Measurements from ENCODE around the gene BTNL8. TPM values are rescaled to one million over a fixed set of nuclear protein-coding genes. Genes with fewer than 3 reads are reported as not detected.

The BTNL8 gene
- total RNA-seq, 1 donor from 2014 or later: 0.87 TPM

DNA sequence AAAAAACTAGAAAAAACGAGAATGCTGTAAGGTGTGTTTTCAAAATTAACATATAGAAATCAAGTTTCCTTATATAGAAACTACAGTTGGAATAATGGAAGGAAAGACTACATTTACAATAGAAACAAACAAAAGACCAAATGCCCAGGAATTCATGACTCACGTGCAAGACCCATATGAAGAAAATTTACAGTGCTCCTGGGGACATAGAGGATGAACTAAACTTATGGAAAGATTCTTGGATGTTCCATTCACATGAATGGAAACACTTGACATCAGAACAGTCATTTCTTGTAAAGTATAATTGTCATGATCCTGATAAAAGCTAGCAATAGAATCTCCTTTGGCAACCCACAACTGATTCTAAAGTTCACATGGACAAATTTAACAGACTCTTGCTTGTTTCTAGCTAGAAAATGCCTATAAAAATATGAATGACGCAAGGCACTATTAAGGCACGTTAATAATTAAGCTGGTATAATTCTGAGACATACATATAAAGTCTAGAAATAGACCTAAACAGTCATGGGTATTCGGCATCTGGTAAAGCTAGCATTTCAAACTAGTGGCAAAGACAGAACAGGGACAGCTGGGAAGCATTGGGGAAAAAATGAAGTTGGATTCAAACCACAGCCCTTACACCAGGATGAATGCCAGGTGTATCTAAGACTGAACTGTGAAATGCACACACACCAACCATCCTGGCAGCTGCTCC is 32.8 kb upstream of the BTNL8 start:
- no peak for DNase-seq (ENCODE audit: extremely low spot score, unreplicated experiment)
- peaks cover 5% of the 10 kb centered on the region for H3K4me1 Mint-ChIP-seq (ENCODE audit: unreplicated experiment)
- H3K27me3 Mint-ChIP-seq: peaks cover 22% of the 10 kb centered on the region
- TF ChIP-seq, protein P1, sequence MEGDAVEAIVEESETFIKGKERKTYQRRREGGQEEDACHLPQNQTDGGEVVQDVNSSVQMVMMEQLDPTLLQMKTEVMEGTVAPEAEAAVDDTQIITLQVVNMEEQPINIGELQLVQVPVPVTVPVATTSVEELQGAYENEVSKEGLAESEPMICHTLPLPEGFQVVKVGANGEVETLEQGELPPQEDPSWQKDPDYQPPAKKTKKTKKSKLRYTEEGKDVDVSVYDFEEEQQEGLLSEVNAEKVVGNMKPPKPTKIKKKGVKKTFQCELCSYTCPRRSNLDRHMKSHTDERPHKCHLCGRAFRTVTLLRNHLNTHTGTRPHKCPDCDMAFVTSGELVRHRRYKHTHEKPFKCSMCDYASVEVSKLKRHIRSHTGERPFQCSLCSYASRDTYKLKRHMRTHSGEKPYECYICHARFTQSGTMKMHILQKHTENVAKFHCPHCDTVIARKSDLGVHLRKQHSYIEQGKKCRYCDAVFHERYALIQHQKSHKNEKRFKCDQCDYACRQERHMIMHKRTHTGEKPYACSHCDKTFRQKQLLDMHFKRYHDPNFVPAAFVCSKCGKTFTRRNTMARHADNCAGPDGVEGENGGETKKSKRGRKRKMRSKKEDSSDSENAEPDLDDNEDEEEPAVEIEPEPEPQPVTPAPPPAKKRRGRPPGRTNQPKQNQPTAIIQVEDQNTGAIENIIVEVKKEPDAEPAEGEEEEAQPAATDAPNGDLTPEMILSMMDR (conservative IDR thresholded peaks at IDR 0.05): no peak
- H3K9me3 Mint-ChIP-seq: no peaks in the 10 kb centered on the region
- H3K36me3 Mint-ChIP-seq: no peaks in the 10 kb centered on the region
- no peak overlapping the region for H3K4me3 Mint-ChIP-seq
- H3K27ac Mint-ChIP-seq: no peak overlapping the region

DNA sequence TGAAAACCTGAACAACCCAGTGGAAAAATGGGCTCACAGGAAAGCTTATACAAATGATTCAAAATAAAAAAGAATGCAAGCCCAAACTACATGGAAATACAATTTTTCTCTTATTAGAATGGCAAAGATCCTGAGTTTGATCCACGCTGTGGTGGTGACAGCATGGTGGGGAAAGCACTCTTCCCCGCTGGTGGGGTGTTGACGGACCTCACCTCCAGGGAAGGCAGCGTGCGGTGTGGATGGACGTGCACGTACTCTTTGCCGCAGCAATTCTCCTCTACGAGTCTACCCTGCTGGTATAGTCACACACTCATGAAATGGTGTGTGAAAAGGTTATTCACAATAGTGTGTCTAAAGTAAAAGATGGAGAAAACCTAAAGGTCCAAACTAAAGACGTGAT is 32.0 kb upstream of the BTNL8 start:
- TF ChIP-seq, protein P1 (conservative IDR thresholded peaks at IDR 0.05): no peak
- Mint-ChIP-seq H3K4me3 (no peak overlapping the region), H3K27me3 (peaks cover 23% of the 10 kb centered on the region), H3K4me1 (ENCODE audit: unreplicated experiment) (peaks cover 5% of the 10 kb centered on the region), H3K36me3 (no peaks in the 10 kb centered on the region), H3K9me3 (no peaks in the 10 kb centered on the region), H3K27ac (no peak overlapping the region)
- DNase-seq (ENCODE audit: extremely low spot score, unreplicated experiment): no peak

DNA sequence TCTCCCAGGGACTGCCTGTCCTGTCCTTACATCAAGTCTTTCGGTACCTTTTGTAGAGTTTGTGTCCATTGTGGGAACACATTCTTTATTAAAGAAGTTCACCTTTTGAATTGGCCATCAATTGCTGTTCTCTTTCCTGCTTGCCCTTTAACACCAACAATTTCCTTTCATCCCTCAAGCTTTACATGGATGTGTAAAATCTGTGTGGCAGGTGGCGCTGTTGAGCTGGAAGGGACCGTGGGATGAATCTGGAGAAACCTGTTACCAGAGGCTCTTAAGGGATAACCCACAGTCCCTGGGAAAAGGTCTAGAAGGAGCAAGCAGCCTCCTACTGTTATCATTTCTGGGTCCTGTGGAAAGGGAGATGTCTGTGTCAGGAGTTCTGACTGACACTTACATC is 30.0 kb upstream of the BTNL8 start:
- H3K27me3 Mint-ChIP-seq: peaks cover 28% of the 10 kb centered on the region

DNA sequence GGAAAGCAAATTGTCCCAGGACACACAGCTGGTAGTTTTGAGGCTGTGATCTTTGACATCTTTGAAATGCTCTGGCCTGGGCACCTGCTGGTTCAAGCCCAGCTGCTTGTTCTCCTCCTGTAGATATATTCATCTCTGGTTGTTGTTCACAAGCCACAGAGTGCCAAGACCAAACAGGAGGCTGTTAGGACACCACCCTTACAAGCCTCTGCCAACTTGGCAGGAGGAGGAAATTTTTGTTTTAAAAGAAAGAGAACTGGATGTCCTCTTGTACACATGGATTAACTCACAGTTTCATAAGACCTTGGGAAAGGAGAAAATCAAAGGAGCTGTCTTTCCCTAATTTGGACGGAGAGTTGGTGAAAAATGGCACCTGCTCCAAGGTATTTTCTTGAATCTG is 29.4 kb upstream of the BTNL8 start:
- H3K36me3 Mint-ChIP-seq: no peaks in the 10 kb centered on the region
- no peak for DNase-seq (ENCODE audit: extremely low spot score, unreplicated experiment)
- no peaks in the 10 kb centered on the region for H3K9me3 Mint-ChIP-seq
- H3K4me1 Mint-ChIP-seq (ENCODE audit: unreplicated experiment): peaks cover 10% of the 10 kb centered on the region
- H3K27ac Mint-ChIP-seq: no peak overlapping the region
- no peak overlapping the region for H3K4me3 Mint-ChIP-seq
- TF ChIP-seq, protein P1 (conservative IDR thresholded peaks at IDR 0.05): no peak
- peaks cover 31% of the 10 kb centered on the region for H3K27me3 Mint-ChIP-seq

More for the DNA sequence above, 30.0 kb upstream of the BTNL8 start:
- no peak overlapping the region for H3K4me3 Mint-ChIP-seq
- H3K36me3 Mint-ChIP-seq: no peaks in the 10 kb centered on the region
- no peaks in the 10 kb centered on the region for H3K9me3 Mint-ChIP-seq
- peak; percentile 85 for DNase-seq (ENCODE audit: extremely low spot score, unreplicated experiment)
- peaks cover 8% of the 10 kb centered on the region for H3K4me1 Mint-ChIP-seq (ENCODE audit: unreplicated experiment)
- TF ChIP-seq, protein P1 (conservative IDR thresholded peaks at IDR 0.05): peak; percentile 86
- no peak overlapping the region for H3K27ac Mint-ChIP-seq

DNA sequence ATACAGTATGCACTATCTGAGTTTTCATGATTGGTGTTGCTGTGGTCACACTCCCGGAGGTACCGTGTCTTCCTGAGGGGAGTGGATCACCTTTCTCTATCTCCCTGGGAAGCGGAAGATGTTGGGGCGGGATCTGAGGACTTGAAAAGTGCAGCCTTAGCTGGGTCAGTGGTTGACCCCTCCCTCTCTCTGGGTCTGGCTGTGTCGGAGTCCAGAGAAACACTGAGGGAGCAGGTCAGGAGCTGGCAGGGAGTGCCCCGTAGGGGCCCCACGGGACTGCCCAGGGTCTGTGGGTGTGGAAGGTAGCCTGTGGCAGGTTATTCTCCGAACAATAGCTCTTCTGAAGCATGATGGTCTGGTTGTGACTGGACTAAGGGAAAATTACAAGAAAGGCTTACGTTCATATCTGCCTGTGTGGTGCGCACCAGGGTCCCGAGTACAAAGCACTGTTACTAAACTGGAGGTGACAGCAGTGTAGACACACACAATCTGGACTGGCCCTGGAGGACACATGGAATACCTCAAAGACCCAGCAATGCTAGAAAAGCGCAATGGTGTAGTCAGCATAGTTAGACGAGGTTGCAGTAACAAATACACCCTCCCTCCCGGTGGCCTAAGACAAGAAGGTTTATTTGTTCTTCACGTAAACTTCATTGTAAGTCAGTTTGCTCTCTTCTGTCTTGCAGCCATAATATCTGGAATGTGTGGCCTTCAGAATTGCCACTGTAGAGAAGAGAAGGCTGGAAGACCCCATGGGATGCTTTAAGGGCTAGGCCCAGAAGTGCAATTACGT is 28.5 kb upstream of the BTNL8 start:
- H3K27ac Mint-ChIP-seq: no peak overlapping the region
- H3K4me3 Mint-ChIP-seq: no peak overlapping the region
- no peaks in the 10 kb centered on the region for H3K36me3 Mint-ChIP-seq
- TF ChIP-seq, protein P1 (conservative IDR thresholded peaks at IDR 0.05): no peak
- DNase-seq (ENCODE audit: extremely low spot score, unreplicated experiment): no peak
- peaks cover 31% of the 10 kb centered on the region for H3K27me3 Mint-ChIP-seq
- peaks cover 10% of the 10 kb centered on the region for H3K4me1 Mint-ChIP-seq (ENCODE audit: unreplicated experiment)
- H3K9me3 Mint-ChIP-seq: no peaks in the 10 kb centered on the region
